ENCODE measurements around the gene POGZ. TPM values are rescaled to one million over a fixed set of nuclear protein-coding genes. Genes with fewer than 3 reads are reported as not detected.

POGZ gene
- total RNA-seq, 1 experiment from 2014 or later = 102 TPM

GRCh38 chr1:151474745-151475144, 15.5 kb upstream of the POGZ start:
- Mint-ChIP-seq H3K9me3 (no peaks in the 10 kb centered on the region), H3K27ac (no peak overlapping the region), H3K4me1 (peaks cover 0 to 11% of the 10 kb centered on the region in 2 experiments; a peak in 3 of 4 replicates), H3K4me3 (no peak overlapping the region), H3K36me3 (ENCODE audit: insufficient read depth in 1 of 3, low read depth in 3 of 3) (no peaks in the 10 kb centered on the region), H3K27me3 (ENCODE audit: low read depth) (peaks cover 8% of the 10 kb centered on the region)
- Histone ChIP-seq H3K18ac (ENCODE audit: insufficient read length, low read depth, low read length) (no peak overlapping the region), H3T11ph (ENCODE audit: low read length) (no peak overlapping the region), H2BK5ac (ENCODE audit: insufficient read length, low read length) (no peak overlapping the region), H3K27me3 (ENCODE audit: insufficient read depth, low read length) (no peaks in the 10 kb centered on the region), H2BK12ac (ENCODE audit: insufficient read length, low read depth, low read length) (no peak overlapping the region), H2BK15ac (ENCODE audit: low read depth, low read length) (no peak overlapping the region), H3K27ac (ENCODE audit: insufficient read length, low read depth, low read length) (no peak overlapping the region), H3K23ac (ENCODE audit: insufficient read length, low read depth, low read length) (no peak overlapping the region), H4K8ac (replicated peaks; ENCODE audit: insufficient read length, low read depth, low read length) (no peak overlapping the region), H2AK5ac (ENCODE audit: insufficient read length, low read length) (no peak overlapping the region), H3K4ac (ENCODE audit: low read depth, low read length) (no peak overlapping the region), H2BK20ac (ENCODE audit: low read depth, low read length, poor library complexity, severe bottlenecking) (no peak overlapping the region), H3K79me1 (ENCODE audit: insufficient read depth, low read depth, low read length, poor library complexity, severe bottlenecking) (no peaks in the 10 kb centered on the region), H3K4me2 (ENCODE audit: insufficient read depth, insufficient read length, low read length) (no peak overlapping the region), H3K4me1 (ENCODE audit: insufficient read depth, low read length) (no peaks in the 10 kb centered on the region), H3K23me2 (ENCODE audit: insufficient read length, low read depth, low read length, poor library complexity, severe bottlenecking) (peaks cover 3% of the 10 kb centered on the region), H2BK120ac (ENCODE audit: low read depth, low read length, poor library complexity, severe bottlenecking) (no peak overlapping the region), H3K56ac (ENCODE audit: insufficient read length, low read depth, low read length) (no peak overlapping the region), H4K20me1 (ENCODE audit: control insufficient read depth, insufficient read depth, insufficient read length) (no peaks in the 10 kb centered on the region), H3K9ac (ENCODE audit: extremely low read depth, insufficient read length, low read length) (no peak overlapping the region), H4K91ac (ENCODE audit: insufficient read length, low read depth, low read length) (no peak overlapping the region), H3K14ac (ENCODE audit: insufficient read depth, low read length) (no peak overlapping the region), H2AFZ (ENCODE audit: low read length) (no peak overlapping the region), H3K9me3 (ENCODE audit: control insufficient read depth, low read depth, low read length) (no peaks in the 10 kb centered on the region), H4K5ac (ENCODE audit: insufficient read length, low read depth, low read length) (no peak overlapping the region), H3K79me2 (ENCODE audit: insufficient read depth, low read length) (no peaks in the 10 kb centered on the region)
- DNase-seq = no peak
- TF ChIP-seq CTCF (conservative IDR thresholded peaks at IDR 0.05) = no peak
- no CpG with 5 or more reads among the region's 3 CpGs for WGBS (ENCODE audit: extremely low coverage, insufficient read length, low lambda C conversion rate)

Data from H9 (cell line).